Measurements from ENCODE around the gene SURF6.
"Not testable (repeated sequence)": the region's sequence is repeated elsewhere in the genome, so short reads cannot be mapped to it uniquely, and the experiment has no call there.

The SURF6 gene

DNA sequence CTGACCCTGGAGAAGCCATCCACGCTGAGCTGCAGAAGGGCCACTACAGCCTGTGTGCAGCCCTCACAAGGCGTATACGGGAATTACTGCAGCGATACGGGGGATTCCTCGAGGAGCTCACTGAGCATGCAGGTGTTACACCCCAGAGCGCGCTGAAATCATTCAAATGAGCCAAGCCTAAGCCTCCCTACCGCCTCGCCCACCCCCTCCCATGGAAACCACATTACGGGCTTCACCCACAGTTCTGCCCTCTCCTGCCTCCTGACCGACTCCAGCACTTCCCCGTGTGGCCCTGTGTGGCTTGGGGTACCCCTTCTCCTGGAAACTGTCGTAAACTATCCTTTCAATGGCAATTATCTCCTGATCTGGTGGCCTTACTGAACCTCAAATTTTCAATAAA is 13.3 kb downstream of the SURF6 start:
- DNase-seq: no peak

DNA sequence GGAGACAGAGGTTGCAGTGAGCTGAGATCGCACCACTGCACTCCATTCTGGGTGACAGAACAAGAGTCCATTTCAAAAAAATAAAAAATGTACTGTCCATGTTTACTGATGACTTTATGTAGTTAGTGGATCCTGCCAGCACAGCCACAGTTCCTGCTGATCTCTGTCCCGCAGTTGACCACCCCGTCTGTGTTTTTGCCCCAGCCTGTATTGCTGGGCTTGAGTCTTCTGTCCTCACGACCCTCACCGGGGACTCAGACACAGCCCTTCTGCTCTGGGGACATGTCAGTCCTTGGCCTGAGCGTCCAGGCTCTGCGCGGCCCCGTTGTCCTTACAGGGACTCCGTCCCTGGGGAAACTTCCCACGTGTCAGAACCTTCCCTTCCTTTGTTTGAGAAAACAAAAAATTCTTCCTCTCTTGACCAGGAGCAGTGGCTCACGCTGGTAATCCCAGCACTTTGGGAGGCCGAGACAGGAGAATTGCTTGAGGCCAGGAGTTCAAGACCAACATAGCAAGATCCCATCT is 14.5 kb downstream of the SURF6 start:
- peak; percentile 4 for DNase-seq

DNA sequence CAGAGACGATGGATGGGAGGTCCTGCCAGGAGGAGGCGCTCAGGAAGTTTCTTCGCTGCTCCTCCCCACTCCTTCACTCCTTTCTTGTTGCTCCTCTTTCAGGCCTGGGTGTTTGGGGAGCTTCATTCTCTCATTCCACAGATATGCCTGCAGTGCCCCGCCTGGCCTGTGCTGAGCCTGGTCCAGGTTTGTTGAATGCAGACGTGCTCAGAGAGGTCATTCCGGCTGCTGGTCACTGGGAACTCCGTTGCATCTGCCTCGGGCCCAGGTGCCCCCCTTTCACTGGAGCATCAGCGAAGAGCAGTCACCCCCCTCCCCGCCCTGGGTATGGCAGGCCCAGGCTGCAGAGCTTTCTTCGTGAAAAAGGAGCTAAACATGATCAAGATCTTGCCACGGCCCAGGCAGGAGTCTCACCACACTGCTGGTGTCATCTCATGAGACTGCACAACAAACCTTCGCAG is 15.5 kb downstream of the SURF6 start:
- DNase-seq: no peak

DNA sequence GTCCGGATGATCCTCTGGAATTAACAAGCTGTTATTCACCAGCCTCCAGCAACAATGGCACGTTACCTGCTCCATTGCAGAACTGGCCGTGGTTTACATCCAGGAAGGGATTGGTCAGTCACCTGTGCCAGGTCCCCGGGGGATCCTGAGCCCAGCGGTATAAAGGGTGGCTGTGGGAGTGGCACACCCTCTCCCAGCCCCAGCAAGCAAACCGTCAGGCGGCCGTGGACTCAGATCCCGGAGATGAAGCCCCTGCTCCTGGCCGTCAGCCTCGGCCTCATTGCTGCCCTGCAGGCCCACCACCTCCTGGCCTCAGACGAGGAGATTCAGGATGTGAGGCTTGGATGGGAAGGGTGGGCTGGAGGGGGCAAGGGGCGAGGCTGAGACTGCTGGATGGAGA is 18.4 kb downstream of the SURF6 start:
- not testable (repeated sequence) for DNase-seq

DNA sequence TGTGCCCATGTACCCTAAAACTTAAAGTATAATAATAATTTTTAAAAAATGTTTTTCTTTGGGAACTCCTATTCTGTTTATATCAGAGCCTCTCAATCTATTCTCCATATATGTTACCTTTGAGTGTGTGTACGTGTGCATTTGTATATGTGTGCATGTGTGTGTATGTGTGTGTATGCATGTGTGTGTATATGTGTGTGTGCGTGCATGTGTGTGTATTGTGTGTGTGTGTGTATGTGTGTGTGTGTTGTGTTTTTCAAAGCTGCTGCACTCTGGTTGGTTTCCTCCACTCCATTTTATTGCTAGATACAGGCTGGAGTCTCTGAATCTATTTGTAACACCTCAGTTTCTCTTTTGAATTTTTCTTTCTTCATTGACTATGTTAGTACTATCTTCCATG is 20.0 kb downstream of the SURF6 start:
- DNase-seq: no peak

DNA sequence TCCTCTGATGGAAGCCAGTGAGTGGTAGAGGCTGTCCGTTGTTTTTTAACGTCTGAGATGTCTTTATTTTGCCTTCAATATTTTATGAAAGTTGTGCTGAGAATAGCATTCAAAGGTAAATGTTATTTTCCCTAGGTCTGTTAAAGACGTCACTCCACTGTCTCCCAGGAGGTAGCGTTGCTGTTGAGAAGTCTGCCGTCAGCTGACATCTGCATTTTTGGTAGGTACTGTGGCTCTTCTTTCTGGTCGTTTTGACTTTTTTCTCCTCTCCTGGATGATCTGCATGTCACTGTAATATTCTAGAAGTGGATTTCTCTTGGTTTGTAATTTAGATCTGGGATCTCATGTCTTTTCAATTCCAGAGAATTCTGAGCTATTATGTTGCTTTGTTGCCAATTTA is 26.4 kb downstream of the SURF6 start:
- no peak for DNase-seq

DNA sequence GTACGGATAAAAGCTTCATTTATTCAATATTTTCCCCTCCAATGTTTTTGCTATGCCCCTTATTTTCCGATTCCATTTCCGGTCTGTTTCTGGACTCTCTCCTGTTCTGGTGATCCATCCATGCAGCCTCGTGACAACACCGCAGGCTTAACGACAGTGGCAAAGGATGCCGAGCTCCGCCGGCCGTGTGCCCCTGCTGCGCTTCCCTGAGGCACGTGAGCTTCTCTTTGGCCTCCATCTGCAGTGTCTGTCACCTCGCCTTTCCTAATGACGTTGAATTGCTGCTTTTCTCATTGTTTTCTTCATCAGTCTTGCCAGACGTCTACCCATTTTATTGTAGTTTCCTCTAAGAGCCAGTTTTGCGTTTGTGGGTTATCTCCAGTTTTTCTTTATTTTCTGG is 28.7 kb downstream of the SURF6 start:
- DNase-seq: no peak

DNA sequence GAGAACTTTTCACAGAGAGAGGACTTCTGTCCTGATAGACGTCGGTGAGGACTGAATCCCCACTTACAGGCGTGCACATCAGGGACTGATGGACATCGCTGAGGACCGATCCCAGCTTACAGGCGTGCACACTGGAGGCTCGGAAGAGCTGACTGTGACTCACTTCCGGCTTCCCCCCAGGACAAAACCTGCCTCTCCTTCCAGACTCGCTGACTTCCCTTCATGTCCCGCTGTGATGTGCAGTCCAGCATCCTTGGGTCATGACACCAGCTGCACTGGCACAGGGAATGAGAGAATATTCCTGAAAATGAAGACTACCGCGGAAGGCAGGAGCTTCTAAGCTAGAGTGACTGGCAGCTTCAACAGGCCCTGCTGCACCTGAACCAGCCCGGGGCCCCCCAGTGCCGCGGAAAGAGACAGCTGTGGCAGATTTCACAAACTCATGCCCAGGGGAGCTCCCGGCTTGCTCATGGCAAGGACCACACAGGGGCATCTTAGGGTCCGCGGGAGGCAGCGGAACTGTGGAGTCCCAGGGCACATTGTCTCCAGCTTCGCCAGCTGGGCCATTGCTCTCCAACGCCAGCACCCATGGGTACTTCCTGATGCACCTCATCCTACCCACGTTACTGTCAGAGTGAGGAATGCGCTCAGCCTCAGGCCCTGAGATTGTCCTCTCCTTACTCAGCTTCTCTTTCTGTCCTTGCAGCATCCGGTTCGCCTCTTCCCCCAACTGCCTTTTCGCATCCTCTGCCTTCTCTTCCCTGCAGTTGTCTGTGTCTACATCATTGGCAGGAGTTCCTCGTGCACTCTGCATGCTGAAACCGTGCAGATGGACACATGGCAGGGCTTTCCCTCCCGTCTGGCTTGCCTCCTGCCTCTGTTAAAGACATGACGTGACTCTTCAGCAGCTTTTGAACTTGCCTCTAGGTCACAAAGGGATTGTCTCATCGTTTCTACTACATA is 29.5 kb downstream of the SURF6 start:
- DNase-seq: no peak

DNA sequence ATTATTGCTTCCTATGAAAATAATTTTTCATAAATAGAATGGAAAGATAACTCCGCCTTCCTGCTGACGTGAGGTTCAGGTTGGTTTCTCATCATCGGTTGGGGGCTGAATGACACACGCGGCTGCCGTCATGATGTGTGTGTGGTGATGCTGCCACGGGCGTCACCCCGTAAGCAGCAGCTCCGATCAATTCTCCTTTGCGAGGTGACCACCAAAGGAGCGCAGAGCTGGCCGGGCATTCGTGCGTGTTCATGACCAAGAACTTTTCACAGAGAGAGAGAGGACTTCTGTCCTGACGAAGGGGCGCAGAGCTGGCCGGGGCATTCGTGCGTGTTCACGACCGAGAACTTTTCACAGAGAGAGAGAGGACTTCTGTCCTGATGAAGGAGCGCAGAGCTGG is 30.3 kb downstream of the SURF6 start:
- no peak for DNase-seq

DNA sequence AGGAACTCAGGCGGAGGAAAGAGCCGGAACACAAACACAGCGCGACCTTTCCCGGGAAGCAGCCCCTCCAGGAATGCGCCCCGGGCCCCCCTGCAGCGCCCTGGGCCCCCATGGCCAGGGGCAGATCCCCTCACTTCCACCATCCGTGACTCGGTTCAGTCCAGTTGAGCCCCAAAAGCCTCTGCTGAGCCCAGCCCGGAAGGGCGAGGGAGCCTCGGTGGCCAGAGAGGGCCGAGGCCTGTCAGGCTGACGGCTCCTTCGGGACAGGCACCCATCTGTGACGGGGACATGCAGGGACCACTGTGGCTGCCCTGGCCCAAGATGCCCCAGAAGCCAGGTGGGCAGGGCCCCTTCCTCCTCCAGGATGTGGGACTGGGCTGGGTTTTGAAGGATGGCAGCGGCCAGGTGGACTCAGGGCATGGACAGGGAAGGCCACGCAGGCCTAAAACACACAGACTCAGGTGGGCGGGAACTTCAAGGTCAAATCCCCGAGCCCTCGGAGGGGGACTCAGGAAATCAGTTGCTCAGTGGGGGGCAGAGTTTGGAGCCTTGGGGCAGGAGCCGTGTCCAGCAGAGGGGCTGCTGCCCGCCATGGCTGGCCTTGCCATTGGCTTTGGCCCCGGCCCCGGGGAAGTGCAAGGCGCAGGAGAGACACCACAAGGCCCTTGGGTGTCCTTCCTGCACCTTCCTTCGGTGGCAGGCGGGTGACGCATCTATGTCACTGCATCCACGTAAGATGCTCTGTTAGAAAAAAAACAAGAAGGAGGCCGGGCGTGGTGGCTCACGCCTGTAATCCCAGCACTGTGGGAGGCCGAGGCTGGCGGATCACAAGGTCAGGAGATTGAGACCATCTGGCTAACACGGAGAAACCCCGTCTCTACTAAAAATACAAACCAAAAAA is 31.3 kb downstream of the SURF6 start:
- no peak for DNase-seq

DNA sequence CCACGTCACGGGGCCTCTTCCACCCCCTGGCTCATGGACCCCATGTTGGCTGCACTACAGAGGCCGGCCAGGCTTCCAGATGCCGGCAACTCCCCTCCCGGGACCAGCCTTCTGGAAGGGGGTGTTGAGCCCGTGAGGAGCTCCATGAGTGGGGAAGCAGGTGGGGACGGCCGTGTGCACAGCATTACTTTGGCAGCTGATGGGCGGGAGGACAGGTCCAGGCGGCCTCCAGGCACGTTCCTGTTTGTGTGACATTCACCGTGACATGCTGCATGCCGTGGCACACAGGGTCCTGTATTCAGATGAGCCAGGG is 31.9 kb downstream of the SURF6 start:
- no peak for DNase-seq

DNA sequence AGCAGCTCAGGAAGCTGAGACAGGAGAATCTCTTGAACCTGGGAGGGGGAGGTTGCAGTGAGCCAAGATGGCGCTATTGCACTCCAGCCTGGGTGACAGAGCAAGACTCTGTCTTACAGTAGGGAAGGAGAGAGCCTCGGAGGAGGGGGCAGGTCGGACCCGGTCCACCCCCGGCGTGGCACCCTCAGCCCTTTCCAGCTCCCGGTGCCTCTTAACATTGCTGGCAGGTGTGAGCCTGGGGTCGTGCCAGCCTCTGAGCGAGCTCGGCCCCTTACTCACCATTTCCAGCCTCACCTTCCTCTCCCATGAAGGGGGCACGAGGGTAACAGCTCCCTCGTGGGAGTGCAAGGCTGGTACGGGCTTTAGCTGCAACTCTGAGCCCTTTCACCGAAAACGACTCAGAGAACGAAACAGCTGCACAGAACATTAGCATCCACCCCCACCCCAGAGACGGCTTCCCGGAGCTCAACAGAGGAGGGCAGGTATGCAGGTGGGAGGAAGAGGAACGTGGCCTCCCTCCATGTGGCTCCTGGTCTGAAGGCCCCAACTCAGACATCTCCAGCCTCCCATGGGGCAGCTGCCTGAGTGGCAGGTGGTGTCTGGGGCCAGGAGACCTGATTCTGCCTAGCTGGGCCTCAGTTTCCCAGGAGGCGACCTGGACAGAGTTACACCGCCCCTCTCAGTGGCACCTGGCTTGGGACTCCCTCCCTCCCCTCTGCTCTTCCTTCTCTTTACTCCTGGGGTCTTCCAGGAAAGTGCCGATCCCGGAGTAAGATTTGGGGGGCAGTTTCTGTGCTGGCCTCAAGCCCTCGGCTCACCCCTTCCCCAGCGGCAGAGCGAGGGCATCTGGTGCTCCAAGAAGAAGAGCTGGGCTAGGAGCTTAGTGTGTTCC is 32.5 kb downstream of the SURF6 start:
- DNase-seq: no peak

DNA sequence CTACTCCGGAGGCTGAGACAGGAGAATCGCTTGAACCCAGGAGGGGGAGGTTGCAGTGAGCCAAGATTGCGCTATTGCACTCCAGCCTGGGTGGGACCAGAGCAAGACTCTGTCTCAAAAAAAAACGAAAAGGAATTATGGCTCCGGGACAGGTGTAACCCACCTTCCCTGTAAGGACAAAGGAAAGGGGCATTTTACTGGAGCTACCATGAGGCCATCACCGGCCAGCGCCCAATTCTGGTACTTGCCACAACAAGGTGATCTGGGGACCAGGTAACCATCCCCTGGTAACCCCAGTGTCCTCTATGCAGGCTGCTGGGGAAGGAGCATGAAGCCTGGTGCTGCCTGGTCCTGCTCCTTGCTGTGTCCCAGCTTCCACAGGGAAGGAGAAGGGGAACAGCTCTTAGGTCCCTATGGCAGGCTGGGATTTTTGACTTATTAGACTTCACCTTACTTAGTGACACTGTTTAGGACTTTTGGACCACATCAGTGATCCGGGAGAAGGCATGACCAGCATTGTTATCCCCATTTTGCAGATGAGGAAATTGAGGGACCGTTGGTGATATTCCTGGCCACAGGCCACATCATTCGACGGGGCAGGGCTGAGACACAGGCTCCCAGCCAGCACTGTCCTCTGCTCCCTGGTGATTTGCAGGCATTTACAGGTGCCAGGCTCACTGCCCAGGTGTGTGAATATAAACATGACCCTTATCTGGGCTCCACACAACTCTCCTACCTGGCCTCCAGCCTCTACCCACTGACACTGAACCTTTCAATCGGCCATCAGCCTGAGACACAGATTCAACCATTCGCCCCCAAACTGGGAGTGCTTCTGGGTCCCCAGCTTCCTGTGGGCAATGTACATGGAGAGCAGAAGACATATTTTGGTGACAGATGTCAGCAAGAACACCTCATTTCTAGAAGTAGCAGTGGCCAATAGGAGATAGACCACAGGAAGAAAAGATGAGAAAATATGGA is 34.4 kb downstream of the SURF6 start:
- no peak for DNase-seq

DNA sequence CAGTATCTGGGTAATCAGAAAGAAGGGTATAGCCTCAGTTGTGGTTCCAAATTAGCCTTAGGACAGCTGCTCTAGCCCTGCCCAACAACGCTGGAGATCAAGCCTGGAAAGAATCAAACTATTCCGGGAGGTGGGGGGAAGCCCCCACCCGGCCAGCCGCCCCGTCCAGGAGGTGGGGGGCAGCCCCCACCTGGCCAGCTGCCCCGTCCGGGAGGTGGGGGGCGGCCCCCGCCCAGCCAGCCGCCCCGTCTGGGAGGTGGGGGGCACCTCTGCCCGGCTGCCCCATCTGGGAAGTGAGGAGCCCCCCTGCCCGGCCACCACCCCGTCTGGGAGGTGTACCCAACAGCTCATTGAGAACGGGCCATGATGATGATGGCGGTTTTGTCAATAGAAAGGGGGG is 36.0 kb downstream of the SURF6 start:
- DNase-seq: not testable (repeated sequence)

DNA sequence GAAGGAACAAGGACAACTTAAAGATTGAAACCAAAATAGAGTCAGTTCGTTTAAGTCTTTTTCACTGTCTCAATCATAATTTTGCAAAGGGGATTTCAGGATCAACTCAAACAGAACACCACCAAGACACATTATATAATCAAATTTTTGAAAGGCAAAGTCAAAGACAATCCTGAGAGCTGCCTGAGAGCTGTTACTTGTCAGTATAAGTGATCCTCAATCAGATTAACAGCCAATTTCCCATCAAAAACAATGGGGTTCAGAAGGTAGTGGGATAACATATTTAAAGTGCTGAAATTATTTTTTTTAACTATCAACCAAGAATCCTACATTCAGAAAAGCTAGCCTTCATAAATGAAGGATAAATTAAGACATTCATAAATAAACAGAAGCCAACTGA is 41.7 kb downstream of the SURF6 start:
- no peak for DNase-seq

DNA sequence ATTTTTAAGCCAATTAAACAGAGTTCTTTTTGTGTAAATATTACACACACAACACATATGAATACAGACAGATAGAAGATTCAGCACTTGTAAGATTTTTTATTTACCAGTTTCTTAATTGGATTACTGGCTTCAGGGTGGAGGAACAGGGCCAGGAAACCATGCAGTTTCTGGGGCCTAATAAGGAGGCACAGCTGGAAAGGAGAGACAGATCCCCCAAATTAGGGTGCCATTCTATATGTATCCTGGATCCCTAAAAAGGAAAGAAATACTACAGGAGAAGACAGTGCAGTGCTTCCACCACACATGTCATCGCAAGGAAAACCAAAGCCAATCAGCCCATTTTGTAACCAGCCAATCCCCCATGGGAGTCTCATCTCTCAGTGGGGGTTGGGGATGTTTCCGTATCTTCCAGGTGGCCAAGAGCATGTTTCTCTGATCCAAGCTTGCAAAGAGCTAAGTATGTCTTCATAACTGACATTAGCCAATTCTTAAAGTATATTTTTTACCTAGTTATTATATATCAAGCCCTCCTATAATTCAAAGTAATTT is 45.2 kb downstream of the SURF6 start:
- no peak for DNase-seq

DNA sequence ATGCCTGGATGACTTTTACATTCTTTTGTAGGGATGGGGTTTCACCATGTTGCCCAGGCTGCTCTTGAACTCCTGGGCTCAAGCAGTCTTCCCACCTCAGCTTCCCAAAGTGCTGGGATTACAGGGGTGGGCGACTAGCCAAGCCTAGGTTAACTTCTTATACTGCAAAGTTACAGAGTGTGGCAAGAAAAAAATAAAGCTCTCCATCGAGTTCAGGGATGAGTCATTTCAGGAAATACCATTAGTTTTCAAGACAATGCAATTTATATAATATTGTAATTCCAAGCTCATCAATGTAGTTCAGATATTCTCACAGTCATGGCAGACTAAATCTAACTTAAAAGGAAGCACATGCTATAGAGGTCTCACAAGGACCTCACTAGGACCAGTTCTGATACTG is 49.5 kb downstream of the SURF6 start:
- no peak for DNase-seq

DNA sequence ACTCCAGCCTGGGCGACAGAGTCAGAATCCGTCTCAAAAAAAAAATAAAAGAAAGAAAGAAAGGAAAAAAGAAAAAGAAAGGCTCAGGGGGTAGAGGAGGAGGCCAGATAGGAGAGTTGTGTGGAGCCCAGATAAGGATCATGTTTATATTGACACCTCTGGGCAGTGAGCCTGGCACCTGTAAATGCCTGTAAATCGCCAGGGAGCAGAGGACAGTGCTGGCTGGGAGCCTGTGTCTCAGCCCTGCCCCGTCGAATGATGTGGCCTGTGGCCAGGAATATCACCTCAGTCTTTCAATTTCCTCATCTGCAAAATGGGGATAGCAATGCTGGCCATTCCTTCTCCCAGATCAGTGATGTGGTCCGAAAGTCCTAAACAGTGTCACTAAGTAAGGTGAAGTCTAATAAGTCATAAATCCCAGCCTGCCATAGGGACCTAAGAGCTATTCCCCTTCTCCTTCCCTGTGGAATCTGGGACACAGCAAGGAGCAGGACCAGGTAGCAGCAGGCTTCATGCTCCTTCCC is 50.7 kb downstream of the SURF6 start:
- no peak for DNase-seq

DNA sequence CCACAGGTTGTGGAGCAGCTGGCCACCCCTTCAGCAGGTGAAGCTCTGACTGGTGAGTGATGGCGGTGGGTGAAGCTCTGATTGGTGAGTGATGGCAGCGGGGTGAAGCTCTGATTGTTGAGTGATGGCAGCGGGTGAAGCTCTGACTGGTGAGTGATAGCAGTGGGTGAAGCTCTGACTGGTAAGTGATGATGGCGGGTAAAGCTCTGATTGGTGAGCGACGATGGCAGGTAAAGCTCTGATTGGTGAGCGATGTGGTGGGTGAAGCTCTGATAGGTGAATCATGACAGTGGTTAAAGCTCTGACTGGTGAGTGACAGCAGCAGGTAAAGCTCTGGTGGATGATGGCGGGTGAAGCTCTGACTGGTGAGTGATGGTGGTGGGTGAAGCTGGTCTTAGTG is 51.6 kb downstream of the SURF6 start:
- no peak for DNase-seq

DNA sequence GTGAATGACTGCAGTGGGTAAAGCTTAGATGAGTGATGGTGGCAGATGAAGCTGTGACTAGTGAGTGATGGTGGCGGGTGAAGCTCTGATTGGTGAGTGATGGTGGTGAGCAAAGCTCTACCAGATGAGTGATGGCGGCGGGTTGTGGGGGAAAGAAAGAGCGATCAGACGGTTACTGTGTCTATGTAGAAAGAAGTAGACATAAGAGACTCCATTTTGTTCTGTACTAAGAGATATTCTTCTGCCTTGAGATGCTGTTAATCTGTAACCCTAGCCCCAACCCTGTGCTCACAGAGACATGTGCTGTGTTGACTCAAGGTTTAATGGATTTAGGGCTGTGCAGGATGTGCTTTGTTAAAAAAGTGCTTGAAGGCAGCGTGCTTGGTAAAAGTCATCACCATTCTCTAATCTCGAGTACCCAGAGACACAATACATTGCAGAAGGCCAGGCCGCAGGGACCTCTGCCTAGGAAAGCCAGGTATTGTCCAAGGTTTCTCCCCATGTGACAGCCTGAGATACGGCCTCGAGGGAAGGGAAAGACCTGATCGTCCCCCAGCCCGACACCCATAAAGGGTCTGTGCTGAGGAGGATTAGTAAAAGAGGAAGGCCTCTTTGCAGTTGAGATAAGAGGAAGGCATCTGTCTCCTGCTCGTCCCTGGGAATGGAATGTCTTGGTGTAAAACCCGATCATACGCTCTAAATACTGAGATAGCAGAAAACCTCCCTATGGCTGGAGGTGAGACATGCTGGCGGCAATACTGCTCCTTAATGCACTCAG is 52.5 kb downstream of the SURF6 start:
- DNase-seq: not testable (repeated sequence)

Measured in right forelimb (tissue), 1 donor.